Erythroblast (primary cell): ENCODE results near the gene SEPTIN14.

Experiments
- GATA1 ChIP-seq: IDR thresholded peaks from 2 replicates; pipeline ENCODE4 v1.6.1; 2011; ENCODE audit warnings: low read depth, mild to moderate bottlenecking, control low read depth, low read length, moderate library complexity
- POLR2A ChIP-seq: IDR thresholded peaks from 2 replicates; pipeline ENCODE4 v1.6.1; 2011; ENCODE audit warnings: mild to moderate bottlenecking, low read length

GRCh38 chr7:55770778-55771177 is 91.8 kb downstream of the SEPTIN14 start:
- TF ChIP-seq POLR2A, result no peak
- no peak for TF ChIP-seq GATA1
